ENCODE results near the gene C2orf68.

The C2orf68 gene

GRCh38 chr2:85575739-85576138, 36.1 kb downstream of the C2orf68 start:
- DNase-seq (ENCODE audit: low read depth in 1 of 2, low spot score in 1 of 2) = no peak
- Histone ChIP-seq H3K27ac (replicated peaks) (no peak overlapping the region; the same call in 1 of the 2 replicates), H3K27me3 (ENCODE audit: insufficient read depth, poor library complexity, severe bottlenecking) (no peaks in the 10 kb centered on the region), H3K4me3 (replicated peaks; ENCODE audit: insufficient read depth, low read length) (no peak overlapping the region)
- TF ChIP-seq, protein P1, sequence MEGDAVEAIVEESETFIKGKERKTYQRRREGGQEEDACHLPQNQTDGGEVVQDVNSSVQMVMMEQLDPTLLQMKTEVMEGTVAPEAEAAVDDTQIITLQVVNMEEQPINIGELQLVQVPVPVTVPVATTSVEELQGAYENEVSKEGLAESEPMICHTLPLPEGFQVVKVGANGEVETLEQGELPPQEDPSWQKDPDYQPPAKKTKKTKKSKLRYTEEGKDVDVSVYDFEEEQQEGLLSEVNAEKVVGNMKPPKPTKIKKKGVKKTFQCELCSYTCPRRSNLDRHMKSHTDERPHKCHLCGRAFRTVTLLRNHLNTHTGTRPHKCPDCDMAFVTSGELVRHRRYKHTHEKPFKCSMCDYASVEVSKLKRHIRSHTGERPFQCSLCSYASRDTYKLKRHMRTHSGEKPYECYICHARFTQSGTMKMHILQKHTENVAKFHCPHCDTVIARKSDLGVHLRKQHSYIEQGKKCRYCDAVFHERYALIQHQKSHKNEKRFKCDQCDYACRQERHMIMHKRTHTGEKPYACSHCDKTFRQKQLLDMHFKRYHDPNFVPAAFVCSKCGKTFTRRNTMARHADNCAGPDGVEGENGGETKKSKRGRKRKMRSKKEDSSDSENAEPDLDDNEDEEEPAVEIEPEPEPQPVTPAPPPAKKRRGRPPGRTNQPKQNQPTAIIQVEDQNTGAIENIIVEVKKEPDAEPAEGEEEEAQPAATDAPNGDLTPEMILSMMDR (IDR thresholded peaks at IDR 0.05; ENCODE audit: insufficient read depth, low read length) = no peak
- TF ChIP-seq REST (IDR thresholded peaks at IDR 0.05; ENCODE audit: insufficient replicate concordance, low read depth) (no peak), SPI1 (IDR thresholded peaks at IDR 0.05; ENCODE audit: borderline replicate concordance, low read depth) (no peak), POLR2AphosphoS5 (IDR thresholded peaks at IDR 0.05; ENCODE audit: low read depth) (no peak), GABPA (IDR thresholded peaks at IDR 0.05; ENCODE audit: low read depth) (no peak)

- DNase-seq (ENCODE audit: low read depth in 1 of 2, low spot score in 1 of 2) = no peak
- Histone ChIP-seq H3K4me3 (replicated peaks; ENCODE audit: insufficient read depth, low read length) (no peak overlapping the region), H3K27ac (replicated peaks) (no peak overlapping the region), H3K27me3 (ENCODE audit: insufficient read depth, poor library complexity, severe bottlenecking) (no peaks in the 10 kb centered on the region)
- no peak for TF ChIP-seq POLR2AphosphoS5 (IDR thresholded peaks at IDR 0.05; ENCODE audit: low read depth)
- no peak for TF ChIP-seq REST (IDR thresholded peaks at IDR 0.05; ENCODE audit: insufficient replicate concordance, low read depth)
- no peak for TF ChIP-seq GABPA (IDR thresholded peaks at IDR 0.05; ENCODE audit: low read depth)
- TF ChIP-seq, protein P1 (IDR thresholded peaks at IDR 0.05; ENCODE audit: insufficient read depth, low read length) = no peak
- no peak for TF ChIP-seq SPI1 (IDR thresholded peaks at IDR 0.05; ENCODE audit: borderline replicate concordance, low read depth)
Measured at GRCh38 chr2:85566265-85566664, 45.6 kb downstream of the C2orf68 start.

- no peaks in the 10 kb centered on the region for H3K27me3 ChIP-seq (ENCODE audit: insufficient read depth, poor library complexity, severe bottlenecking)
- peak; percentile 77 for TF ChIP-seq SPI1 (IDR thresholded peaks at IDR 0.05; ENCODE audit: borderline replicate concordance, low read depth)
- TF ChIP-seq, protein P1 (IDR thresholded peaks at IDR 0.05; ENCODE audit: insufficient read depth, low read length) = no peak
- peak; percentile 50 to 64 for DNase-seq (ENCODE audit: low read depth in 1 of 2, low spot score in 1 of 2)
- no peak overlapping the region for H3K4me3 ChIP-seq (replicated peaks; ENCODE audit: insufficient read depth, low read length)
- peak overlapping the region; percentile 24 for H3K27ac ChIP-seq (replicated peaks)
Measured at GRCh38 chr2:85564144-85564563, 47.7 kb downstream of the C2orf68 start.

Data from HL-60 (cell line).